ENCODE measurements around the gene DENND4C.

- TF ChIP-seq POLR2A (IDR thresholded peaks at IDR 0.05; ENCODE audit: low read depth, low read length) (no peak), TAF1 (IDR thresholded peaks at IDR 0.05; ENCODE audit: low read depth, low read length) (no peak), POLR2AphosphoS5 (IDR thresholded peaks at IDR 0.05; ENCODE audit: low read depth, low read length) (no peak)
These were observed 5.9 kb upstream of the DENND4C start for GRCh38 chr9:19224563-19224962.
